NCI-H2107 (cell line): ENCODE measurements around the gene UTP25.
"Not testable (repeated sequence)": the region's sequence is repeated elsewhere in the genome, so short reads cannot be mapped to it uniquely, and the experiment has no call there.

Experiments used
- DNase-seq: peaks from one replicate; lab custom pipeline; 2025; lab: John Stamatoyannopoulos, UW

Gene UTP25

DNA sequence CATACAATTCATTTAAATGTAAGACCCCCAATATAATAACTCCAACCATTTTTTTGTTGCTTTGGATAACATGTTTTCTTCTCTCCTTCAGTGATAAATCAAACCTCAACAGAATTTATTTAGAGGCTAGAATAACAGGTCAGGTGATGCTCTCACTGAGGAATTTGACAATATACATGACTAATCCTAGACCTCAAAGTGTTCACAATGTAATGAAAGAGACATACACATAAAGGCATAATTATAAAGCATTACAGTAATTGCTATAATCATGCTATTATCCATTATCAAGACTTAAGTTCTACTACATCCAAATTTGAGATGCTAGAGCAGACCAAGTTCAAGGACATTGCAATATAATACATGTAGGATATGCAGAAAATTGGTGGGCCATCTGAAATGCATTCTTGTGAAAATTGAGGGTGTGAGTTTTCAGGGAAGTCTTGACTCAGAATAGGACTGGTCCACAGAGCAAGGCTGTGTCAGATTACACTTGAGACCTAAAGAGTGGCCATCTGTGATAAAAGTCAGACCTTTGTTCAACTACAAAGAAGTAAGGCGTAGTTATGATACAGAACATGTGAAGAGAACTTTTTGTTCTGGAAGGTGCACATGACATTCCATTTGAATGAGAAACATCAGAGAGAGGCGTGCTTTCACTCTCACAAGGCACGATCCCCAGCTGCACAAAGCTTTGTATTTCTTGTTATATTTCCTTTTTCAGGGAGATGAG is 45.5 kb downstream of the UTP25 start:
- no peak for DNase-seq

DNA sequence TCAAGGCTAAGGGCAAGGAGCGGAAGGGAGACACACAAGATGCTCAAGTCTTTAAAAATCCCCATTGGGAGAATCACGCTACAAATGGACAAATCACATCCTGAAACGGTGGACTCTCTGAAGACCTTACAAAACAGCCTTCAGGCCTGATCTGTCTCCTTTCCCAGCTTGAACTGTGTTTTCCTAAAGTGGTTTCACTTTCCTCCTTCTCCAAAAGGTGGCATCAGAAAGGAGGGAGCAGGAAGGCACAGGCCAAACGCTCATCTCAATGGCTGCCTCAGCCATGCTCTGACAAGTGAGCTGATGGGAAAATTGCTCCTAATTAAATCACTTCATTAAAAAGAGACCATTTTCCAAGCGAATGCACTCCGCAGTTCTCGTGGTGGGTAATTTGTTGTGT is 47.7 kb downstream of the UTP25 start:
- DNase-seq, result peak; percentile 53

DNA sequence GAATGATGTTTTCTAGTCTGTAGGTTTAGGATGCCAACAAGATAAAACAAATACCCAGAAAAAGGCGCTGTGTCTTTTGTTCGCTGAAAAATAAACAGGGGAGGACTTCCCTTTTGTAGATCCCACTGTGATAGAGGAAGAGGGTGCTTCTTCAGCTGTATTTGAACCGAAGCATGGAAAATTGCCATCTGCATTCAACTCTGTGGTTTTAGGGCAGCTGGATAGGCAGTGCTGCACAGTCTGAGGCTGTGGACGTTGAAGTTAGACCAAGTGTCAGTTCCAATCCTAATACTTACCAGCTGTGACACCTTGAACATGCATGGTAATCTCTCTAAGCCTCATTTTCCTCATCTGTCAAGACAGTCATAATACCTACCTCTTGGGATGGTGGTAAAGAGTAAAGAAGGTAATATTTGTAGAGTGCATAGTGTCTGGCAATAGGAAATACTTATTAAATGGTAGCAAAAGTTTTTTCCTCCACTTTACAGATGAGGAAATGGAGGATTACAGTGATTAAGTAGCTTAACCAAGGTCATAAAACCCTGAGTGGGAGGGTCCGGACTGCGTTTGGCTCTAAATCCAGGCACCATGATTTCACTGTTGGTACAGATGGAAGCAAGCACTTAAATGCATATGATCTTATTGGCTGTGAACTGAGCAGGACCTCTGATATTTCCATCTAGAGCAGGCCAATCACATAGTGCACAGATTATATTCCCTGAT is 48.5 kb downstream of the UTP25 start:
- peak; percentile 32 for DNase-seq

DNA sequence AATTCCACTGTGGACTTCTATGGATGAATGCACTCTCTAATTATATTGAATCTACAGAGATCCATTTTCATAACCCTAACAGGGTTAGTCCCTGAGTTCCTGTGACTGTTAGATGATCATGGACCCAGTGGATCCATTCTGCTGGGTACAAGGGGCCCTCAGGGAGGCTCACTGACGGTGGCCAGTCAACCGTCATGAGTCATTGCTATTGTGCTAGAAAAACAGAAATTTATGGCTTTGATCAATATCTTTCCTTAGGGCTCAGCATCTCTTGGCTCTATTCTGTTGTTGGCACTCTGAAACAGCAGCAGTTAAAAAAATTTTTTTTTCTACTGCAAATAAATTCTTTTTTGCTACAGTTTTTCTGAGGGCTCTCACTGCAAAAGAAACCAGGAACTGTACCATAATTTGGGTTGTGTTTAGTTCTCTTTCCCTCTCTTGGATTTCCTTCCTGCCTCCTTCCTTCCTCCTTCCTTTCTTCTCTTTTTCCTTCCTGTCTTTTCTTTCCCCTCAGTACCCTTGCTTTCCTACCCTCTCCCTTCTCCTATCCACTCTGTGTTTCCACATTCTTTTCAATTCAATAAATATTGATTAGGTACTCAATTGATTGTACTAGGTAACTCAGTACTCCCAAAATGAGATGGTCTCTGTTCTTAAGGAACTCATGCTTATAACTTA is 49.5 kb downstream of the UTP25 start:
- DNase-seq, result no peak

DNA sequence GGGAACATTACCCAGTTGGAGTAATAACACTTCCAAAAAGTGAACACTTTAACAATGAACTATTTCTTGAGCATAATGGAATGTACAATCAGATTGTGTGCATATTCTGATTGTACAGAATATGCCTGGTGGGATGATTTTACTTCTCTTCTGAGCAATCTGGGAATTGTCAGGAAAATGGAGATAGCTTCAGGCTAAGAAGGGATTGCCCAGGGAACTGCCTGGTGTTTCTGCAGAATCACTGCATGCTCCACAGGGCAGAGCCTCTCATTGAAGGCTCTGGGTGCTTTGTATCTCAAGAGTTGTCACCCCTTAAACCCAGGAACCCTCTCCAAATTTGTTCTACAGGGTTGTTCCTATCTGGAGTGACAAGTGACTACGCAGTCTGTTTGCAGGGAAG is 51.2 kb downstream of the UTP25 start:
- no peak for DNase-seq

DNA sequence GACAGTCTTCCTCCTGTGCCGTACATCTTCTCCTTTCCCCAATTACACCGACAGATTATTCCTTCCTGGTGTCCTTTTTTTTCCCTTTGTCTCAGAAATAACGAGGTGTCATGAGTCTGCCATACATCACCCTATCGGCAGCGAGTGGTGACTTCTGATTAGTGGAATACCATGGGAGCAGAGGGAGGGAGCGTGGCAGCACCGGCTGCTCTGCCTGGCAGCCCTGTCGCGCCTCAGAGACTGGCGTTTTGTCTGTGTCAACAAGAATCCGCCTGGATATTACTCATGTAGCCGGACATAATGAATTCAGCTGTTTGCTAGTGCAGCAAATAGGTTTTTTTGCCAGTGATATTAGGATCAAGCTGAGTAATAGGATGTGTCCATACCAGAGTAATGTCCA is 51.8 kb downstream of the UTP25 start:
- peak; percentile 45 for DNase-seq

DNA sequence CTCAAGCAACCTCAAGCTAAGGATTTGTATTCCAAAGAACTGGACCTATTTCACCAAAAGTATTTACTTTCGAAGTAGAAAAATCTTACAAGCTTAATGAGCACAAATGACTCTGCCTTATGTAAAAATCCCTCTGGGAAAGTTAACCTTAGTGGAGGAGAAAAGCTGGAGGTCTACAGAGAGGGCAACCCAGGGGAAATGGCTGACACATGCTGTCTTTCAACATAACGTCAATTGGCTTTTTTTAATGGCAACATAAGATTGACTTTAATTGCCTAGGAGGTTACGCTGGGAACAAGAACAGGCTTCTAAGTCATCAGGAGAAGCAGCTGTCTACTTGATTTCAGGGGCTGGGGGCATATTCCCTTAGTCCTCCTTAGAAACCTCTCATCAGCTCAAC is 52.3 kb downstream of the UTP25 start:
- DNase-seq, result no peak

DNA sequence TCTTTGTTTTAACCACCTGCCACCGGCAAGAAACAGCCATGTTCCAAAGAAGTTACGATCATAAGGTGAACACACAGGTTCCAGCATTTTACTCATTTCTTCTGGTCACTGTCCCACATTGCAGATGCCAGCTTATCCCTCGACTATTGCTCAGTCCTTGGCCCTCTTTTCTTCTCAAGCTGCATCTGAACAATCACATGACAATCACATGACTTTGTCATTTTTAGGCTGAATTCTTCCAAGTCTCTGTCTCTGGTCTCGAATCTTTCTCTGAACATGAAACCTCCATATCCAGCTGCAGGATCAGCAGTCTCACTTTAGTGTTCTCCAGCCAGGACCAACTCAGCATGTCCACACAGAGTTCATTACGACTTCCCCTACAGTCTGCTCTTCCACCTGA is 53.8 kb downstream of the UTP25 start:
- DNase-seq, result no peak

DNA sequence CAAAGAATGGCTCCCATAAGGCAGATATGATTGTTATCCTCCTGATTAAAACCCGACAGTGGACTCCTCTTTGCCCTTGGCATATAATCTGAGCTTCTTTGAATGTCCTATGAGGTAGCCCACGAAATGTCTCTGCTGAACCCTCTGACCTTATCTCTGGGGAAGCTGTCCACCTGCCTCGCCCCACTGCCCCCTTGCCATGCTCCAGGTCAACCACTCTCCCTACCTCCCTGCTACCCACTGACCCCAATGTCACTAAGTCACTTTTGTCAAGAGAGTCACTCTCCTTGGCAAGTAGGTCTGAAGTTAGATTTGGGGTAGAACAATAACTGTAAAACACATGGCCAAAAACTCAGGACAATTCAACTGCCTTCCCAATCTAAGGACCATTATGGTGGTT is 54.5 kb downstream of the UTP25 start:
- no peak for DNase-seq

DNA sequence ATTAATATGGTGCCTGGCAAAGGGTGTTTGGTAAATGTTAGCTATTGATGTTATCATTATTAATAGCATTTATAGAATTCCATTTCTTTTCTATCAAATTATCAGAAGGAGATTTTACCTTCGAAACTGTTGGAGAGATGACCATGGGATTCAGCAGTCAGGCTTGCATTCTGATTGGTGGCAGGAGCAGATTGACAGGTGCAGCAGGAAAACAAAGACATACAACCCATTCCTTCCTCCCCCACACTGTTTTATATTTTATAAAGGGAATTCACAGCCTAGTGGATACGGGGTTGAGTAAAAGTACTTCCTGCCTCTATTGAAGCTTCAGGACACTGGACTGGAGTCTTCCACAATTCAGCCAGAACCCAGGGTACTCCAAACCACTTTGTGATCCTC is 55.2 kb downstream of the UTP25 start:
- DNase-seq, result no peak

DNA sequence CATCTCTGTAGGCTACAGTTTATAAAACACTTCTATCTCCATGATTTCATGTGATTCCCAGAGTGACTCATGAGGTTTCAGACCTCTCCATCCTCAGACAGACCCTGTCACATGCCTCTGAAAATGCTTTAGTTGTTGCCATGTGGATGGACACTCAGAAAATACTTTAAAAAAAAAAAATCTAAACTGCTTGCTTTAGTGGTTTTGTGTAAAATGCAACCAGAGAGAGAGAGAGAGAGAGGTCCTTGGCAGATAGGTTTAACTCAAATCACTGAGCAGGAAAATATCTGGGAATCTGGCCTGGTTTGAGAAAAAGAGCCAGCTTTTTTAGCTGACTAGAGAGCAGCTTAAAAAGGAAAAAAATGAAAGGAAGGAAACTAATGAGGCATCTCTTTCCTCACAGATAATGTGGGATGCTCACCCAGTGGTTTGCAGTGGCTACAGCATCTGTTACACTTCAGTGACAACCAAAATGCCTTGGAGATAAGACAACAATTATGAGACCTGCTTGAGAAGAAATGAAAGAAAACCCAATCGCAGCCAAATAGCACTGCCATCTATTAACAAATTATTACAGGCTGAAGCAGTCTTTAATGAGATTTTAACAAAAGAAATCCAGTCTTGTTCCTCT is 55.7 kb downstream of the UTP25 start:
- DNase-seq, result no peak

DNA sequence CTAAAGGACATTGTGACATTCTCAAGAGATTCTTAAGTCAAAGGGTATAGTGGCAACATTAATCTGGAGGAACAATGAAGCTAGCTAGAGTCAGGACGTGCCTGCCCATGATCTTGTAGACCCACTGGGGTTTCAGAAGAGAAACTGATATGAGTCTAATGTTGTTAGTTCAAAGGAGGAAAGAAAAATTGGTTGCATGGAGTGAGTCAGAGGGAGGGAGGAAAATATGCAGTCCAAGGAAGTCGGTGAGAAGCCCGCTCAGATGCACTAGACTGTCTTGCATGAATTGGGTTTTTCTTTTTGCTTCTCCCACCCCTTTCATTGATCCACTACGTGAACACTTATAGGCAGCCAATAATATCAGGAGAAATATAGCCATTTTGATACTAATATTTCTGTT is 56.5 kb downstream of the UTP25 start:
- DNase-seq, result no peak

DNA sequence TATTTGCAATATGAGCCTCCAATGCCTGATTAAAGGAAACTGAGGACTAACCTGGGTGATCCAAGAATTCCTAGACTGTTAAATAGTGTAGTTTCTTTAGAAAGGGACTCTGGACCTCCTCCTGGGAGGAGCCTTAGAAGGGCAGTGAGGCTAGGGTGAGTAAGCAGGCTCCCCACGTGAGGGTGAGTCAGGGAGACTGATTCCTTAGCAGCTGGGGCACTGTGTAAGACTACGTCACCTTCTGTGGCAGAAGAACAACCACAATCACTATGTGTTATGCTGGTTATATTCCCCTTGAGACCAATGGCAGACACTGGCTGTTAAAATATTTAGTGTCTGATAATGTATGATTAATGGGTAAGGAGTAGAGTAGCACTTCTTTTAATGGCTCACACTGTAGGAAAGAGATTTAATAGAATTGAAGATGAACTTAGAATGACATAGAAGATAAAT is 56.9 kb downstream of the UTP25 start:
- no peak for DNase-seq

DNA sequence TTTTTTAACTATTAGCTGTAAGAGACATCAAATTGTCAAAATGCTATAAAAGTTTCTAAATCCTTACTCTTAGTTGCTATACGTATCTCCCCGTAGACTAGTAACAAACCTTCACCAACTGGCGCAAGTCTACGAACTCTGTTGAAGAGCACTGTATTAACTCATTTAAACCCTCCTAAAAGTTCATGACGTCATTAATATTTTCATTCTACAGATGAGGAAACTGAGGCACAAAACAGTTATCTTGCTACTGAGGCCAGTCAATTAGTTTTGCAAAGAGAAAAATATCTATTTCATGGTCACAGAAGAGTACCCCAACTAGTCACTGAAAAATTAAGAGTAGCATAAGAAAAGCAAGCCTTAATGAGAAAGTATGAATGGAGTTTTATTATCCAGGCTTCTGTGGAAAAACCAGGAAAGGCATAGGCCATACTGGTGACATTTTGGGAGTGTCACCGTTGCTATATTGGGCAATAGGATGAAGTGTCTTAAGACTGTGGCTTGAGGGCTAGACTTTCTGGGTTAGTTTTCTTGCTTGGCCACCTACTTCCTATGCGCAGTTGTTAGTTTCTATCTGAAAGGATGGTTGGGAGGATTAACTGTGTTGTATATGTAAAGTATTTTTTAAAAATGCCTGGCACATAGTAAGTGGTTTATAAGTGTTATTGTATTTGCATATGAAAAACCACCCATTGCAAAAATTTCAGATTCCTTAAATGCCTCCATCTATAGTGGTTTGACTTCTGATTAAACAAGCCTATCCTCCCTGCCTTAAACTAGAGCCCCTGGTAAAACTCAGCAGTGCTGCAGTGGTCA is 57.8 kb downstream of the UTP25 start:
- DNase-seq, result no peak

DNA sequence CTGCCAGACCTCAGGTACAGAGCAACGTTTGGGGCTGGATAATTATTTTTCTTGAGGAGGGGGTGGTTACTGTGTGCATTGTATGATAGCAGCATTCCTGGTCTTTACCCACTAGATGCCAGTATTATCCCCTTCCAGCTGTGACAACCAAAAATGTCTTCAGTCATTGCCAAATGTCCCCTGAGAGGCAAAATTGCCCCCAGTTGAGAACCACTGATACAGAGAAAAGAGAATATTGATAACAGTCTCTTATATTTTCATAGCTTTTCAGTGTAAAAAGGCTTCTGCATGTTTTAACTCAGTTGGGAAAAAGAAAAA is 58.4 kb downstream of the UTP25 start:
- DNase-seq, result no peak

DNA sequence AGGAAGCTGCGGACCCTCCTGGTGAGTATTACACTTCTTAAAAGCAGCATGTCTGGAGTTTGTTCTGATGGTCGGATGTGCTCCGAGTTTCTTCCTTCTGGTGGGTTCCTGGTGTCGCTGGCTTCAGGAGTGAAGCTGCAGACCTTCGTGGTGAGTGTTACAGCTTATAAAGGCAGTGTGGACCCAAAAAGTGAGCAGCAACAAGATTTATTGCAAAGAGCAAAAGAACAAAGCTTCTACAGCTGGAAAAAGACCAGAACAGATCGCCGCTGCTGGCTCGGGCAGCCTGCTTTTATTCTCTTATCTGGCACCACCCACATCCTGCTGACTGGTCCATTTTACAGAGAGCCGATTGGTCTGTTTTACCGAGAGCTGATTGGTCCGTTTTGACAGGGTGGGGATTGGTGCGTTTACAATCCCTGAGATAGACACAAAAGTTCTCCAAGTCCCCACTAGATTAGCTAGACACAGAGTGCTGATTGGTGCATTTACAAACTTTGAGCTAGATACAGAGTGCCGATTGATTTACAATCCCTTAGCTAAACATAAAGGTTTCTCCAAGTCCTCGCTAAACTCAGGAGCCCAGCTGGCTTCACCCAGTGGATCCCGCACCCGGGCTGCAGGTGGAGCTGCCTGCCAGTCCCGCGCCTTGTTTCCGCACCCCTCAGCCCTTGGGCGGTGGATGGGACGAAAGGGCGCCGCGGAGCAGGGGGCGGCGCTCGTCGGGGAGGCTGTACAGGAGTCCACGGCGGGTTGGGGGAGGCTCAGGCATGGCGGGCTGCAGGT is 60.7 kb downstream of the UTP25 start:
- DNase-seq, result not testable (repeated sequence)

DNA sequence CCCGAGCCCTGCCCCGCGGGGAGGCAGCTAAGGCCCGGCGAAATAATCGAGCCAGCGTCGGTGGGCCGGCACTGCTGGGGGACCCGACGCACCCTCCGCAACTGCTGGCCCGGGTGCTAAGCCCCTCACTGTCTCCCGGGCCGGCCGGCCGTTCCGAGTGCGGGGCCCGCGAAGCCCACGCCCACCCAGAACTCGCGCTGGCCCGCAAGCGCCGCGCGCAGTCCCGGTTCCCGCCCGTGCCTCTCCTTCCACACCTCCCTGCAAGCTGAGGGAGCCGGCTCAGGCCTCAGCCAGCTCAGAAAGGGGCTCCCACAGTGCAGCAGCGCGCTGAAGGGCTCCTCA is 61.3 kb downstream of the UTP25 start:
- DNase-seq, result no peak

DNA sequence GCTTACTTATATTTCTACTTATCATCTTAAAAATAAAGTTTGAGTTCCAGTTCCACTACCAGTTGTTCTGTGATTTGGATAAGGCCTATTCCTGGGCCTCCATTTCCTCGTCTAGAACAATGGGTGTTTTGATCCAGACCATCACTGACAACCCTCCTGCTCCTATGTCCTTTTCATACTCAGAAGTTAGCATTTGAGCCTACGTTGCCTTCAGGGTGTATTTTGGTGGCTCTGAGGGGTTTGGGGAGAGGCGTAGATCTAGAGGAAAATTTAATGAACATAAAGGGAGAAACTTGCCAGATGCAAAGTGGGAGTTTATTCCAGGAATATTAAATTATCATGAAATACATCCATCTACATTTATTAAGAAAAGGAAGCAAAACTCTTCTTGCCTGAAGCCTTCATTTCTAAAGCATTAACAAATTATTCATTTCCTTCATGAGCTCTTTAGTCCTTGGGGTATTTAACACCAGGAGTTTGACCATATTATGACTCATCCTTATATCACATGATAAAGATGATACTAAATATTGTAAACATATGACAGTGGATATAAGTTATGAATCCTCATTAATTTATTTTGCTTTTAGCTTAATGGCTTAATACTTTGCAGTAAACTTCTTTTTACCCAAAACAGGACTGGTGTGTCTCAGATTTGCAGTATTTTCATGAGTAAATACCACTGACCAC is 63.0 kb downstream of the UTP25 start:
- no peak for DNase-seq

DNA sequence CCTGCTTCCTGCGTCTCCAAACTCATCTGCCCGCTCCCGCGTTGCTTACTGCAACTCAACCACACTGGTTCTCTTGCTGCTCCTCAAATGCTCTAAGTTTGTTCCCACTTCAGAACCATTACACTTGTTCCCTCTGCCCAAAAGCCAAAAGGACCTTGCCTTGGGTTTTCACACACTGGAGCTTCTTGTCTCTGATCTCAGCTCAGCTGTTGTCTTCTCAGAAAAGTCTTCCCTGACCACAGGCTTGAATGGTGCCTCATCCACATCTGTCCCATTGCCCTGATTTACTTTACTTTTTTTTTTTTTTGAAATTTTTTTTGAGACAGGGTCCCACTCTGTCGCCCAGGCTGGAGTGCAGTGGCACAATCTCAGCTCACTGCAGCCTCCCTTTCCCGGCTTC is 66.0 kb downstream of the UTP25 start:
- DNase-seq, result no peak

DNA sequence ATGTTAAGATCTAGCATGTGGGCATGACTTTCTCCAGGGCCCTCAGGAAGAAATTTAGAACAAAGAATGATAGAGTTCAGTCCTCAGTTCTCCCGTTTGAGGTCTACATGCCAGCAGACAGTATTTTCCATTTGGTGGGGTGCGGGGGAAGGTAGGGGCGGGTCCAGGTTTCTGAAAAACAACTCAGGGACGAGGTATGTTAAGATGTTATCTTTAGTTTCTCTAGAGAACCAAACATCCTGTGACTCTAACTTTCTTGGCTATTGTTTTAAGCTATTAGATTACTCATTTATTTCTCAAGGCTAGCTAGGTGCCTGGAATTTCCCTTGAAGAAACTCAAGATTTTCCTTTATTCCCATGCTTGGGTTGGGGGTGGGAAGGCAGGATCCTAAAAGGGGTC is 67.9 kb downstream of the UTP25 start:
- no peak for DNase-seq

DNA sequence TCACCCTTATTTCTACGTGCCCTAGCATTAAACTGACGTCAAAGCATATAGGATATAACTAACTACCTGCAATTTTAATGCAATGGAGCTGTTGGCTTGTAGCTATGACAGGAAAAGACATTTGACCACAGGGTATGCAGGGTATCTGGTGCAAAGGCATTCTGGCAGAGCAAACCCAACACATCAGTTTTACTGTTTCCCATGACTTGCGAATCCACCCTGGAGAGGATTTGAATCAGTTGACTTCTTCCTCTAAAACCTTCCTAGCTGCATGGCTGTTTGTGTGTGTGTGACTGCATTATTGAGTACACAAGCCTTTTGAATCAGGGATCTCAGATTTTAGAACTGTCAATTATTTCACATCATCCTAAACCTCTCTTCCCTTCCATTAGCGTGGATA is 68.6 kb downstream of the UTP25 start:
- DNase-seq, result no peak
